ENCODE data around the gene TBCD. TPM values are rescaled to one million over a fixed set of nuclear protein-coding genes. Genes with fewer than 3 reads are reported as not detected.

TBCD gene
- total and polyA plus RNA-seq, 4 donors, result 56.3 to 140 (median 92.8) TPM

GRCh38 chr17:82726427-82726826, 25.4 kb upstream of the TBCD start:
- Histone ChIP-seq H3K36me3 (ENCODE audit: control insufficient read depth, insufficient read depth, low read length) (peaks cover 74% of the 10 kb centered on the region), H3K27ac (ENCODE audit: low read depth, low read length) (no peak overlapping the region), H3K9me3 (ENCODE audit: control insufficient read depth, insufficient read depth, low read length) (no peaks in the 10 kb centered on the region), H3K4me1 (ENCODE audit: control insufficient read depth, insufficient read depth, low read length) (no peaks in the 10 kb centered on the region), H3K27me3 (ENCODE audit: control insufficient read depth, insufficient read depth, low read length) (no peaks in the 10 kb centered on the region), H3K4me3 (ENCODE audit: low read depth, low read length) (no peak overlapping the region)
- DNase-seq (ENCODE audit: low read depth in 4 of 6, low spot score in 6 of 6), result no peak
- 98% methylated on average over 10 of the region's 10 CpGs for WGBS (ENCODE audit: insufficient coverage)

GRCh38 chr17:82729479-82730260, 22.2 kb upstream of the TBCD start:
- no peaks in the 10 kb centered on the region for H3K27me3 ChIP-seq (ENCODE audit: control insufficient read depth, insufficient read depth, low read length)
- no peak for DNase-seq (ENCODE audit: low read depth in 4 of 6, low spot score in 6 of 6)
- H3K36me3 ChIP-seq (ENCODE audit: control insufficient read depth, insufficient read depth, low read length), result peaks cover 71% of the 10 kb centered on the region
- H3K9me3 ChIP-seq (ENCODE audit: control insufficient read depth, insufficient read depth, low read length), result no peaks in the 10 kb centered on the region
- H3K27ac ChIP-seq (ENCODE audit: low read depth, low read length), result no peak overlapping the region
- H3K4me1 ChIP-seq (ENCODE audit: control insufficient read depth, insufficient read depth, low read length), result peaks cover 3% of the 10 kb centered on the region
- no peak overlapping the region for H3K4me3 ChIP-seq (ENCODE audit: low read depth, low read length)
- WGBS (ENCODE audit: insufficient coverage), result 86% methylated on average over 48 of the region's 48 CpGs

- peaks cover 56% of the 10 kb centered on the region for H3K36me3 ChIP-seq (ENCODE audit: control insufficient read depth, insufficient read depth, low read length)
- no peaks in the 10 kb centered on the region for H3K9me3 ChIP-seq (ENCODE audit: control insufficient read depth, insufficient read depth, low read length)
- no peak for DNase-seq (ENCODE audit: low read depth in 4 of 6, low spot score in 6 of 6)
- H3K27ac ChIP-seq (ENCODE audit: low read depth, low read length), result no peak overlapping the region
- peaks cover 23% of the 10 kb centered on the region for H3K4me1 ChIP-seq (ENCODE audit: control insufficient read depth, insufficient read depth, low read length)
- no peaks in the 10 kb centered on the region for H3K27me3 ChIP-seq (ENCODE audit: control insufficient read depth, insufficient read depth, low read length)
- no peak overlapping the region for H3K4me3 ChIP-seq (ENCODE audit: low read depth, low read length)
- WGBS (ENCODE audit: insufficient coverage), result 100% methylated on average over 8 of the region's 13 CpGs
Observed at GRCh38 chr17:82732118-82732743, 19.6 kb upstream of the TBCD start.

GRCh38 chr17:82734987-82735866, 16.6 kb upstream of the TBCD start, which contains the start of gene FN3K:
Gene FN3K (plus strand): TSS chr17:82735615. CDS start chr17:82735637, 22 bp downstream.
- Histone ChIP-seq H3K9me3 (ENCODE audit: control insufficient read depth, insufficient read depth, low read length) (peaks cover 2% of the 10 kb centered on the region), H3K4me1 (ENCODE audit: control insufficient read depth, insufficient read depth, low read length) (peaks cover 35% of the 10 kb centered on the region), H3K4me3 (ENCODE audit: low read depth, low read length) (peak within 1 kb of the TSS; percentile 54), H3K36me3 (ENCODE audit: control insufficient read depth, insufficient read depth, low read length) (peaks cover 62% of the 10 kb centered on the region), H3K27ac (ENCODE audit: low read depth, low read length) (peak within 1 kb of the TSS; percentile 40), H3K27me3 (ENCODE audit: control insufficient read depth, insufficient read depth, low read length) (no peaks in the 10 kb centered on the region)
- DNase-seq (ENCODE audit: low read depth in 4 of 6, low spot score in 6 of 6), result peak in 5 of 6 donors; percentile 55 to 93 (median 67)
- 3% methylated on average over 101 of the region's 101 CpGs for WGBS (ENCODE audit: insufficient coverage)

GRCh38 chr17:82736511-82737185, 15.2 kb upstream of the TBCD start:
- H3K27ac ChIP-seq (ENCODE audit: low read depth, low read length), result no peak overlapping the region
- WGBS (ENCODE audit: insufficient coverage), result 87% methylated on average over 15 of the region's 18 CpGs
- DNase-seq (ENCODE audit: low read depth in 4 of 6, low spot score in 6 of 6), result no peak
- no peak overlapping the region for H3K4me3 ChIP-seq (ENCODE audit: low read depth, low read length)
- H3K9me3 ChIP-seq (ENCODE audit: control insufficient read depth, insufficient read depth, low read length), result peaks cover 11% of the 10 kb centered on the region
- H3K4me1 ChIP-seq (ENCODE audit: control insufficient read depth, insufficient read depth, low read length), result peaks cover 35% of the 10 kb centered on the region
- no peaks in the 10 kb centered on the region for H3K27me3 ChIP-seq (ENCODE audit: control insufficient read depth, insufficient read depth, low read length)
- H3K36me3 ChIP-seq (ENCODE audit: control insufficient read depth, insufficient read depth, low read length), result peaks cover 71% of the 10 kb centered on the region

GRCh38 chr17:82737967-82738877, 13.6 kb upstream of the TBCD start:
- peaks cover 70% of the 10 kb centered on the region for H3K36me3 ChIP-seq (ENCODE audit: control insufficient read depth, insufficient read depth, low read length)
- H3K27me3 ChIP-seq (ENCODE audit: control insufficient read depth, insufficient read depth, low read length), result no peaks in the 10 kb centered on the region
- H3K4me1 ChIP-seq (ENCODE audit: control insufficient read depth, insufficient read depth, low read length), result peaks cover 35% of the 10 kb centered on the region
- no peak overlapping the region for H3K4me3 ChIP-seq (ENCODE audit: low read depth, low read length)
- 80% methylated on average over 24 of the region's 26 CpGs for WGBS (ENCODE audit: insufficient coverage)
- H3K27ac ChIP-seq (ENCODE audit: low read depth, low read length), result peak overlapping the region; percentile 10
- peaks cover 11% of the 10 kb centered on the region for H3K9me3 ChIP-seq (ENCODE audit: control insufficient read depth, insufficient read depth, low read length)
- peak in 1 of 6 donors; percentile 43 for DNase-seq (ENCODE audit: low read depth in 4 of 6, low spot score in 6 of 6)

- H3K4me3 ChIP-seq (ENCODE audit: low read depth, low read length), result no peak overlapping the region
- WGBS (ENCODE audit: insufficient coverage), result 98% methylated on average over 8 of the region's 10 CpGs
- DNase-seq (ENCODE audit: low read depth in 4 of 6, low spot score in 6 of 6), result no peak
- H3K36me3 ChIP-seq (ENCODE audit: control insufficient read depth, insufficient read depth, low read length), result peaks cover 72% of the 10 kb centered on the region
- no peaks in the 10 kb centered on the region for H3K27me3 ChIP-seq (ENCODE audit: control insufficient read depth, insufficient read depth, low read length)
- no peak overlapping the region for H3K27ac ChIP-seq (ENCODE audit: low read depth, low read length)
- peaks cover 22% of the 10 kb centered on the region for H3K4me1 ChIP-seq (ENCODE audit: control insufficient read depth, insufficient read depth, low read length)
- H3K9me3 ChIP-seq (ENCODE audit: control insufficient read depth, insufficient read depth, low read length), result peaks cover 11% of the 10 kb centered on the region
Observed at GRCh38 chr17:82740906-82741759, 10.7 kb upstream of the TBCD start.
